ENCODE measurements around the gene CNOT6. TPM values are rescaled to one million over a fixed set of nuclear protein-coding genes. Genes with fewer than 3 reads are reported as not detected.
"Not testable (repeated sequence)": the region's sequence is repeated elsewhere in the genome, so short reads cannot be mapped to it uniquely, and the experiment has no call there.

Gene CNOT6
- total RNA-seq, 1 donor from 2014 or later = 8.0 TPM

DNA sequence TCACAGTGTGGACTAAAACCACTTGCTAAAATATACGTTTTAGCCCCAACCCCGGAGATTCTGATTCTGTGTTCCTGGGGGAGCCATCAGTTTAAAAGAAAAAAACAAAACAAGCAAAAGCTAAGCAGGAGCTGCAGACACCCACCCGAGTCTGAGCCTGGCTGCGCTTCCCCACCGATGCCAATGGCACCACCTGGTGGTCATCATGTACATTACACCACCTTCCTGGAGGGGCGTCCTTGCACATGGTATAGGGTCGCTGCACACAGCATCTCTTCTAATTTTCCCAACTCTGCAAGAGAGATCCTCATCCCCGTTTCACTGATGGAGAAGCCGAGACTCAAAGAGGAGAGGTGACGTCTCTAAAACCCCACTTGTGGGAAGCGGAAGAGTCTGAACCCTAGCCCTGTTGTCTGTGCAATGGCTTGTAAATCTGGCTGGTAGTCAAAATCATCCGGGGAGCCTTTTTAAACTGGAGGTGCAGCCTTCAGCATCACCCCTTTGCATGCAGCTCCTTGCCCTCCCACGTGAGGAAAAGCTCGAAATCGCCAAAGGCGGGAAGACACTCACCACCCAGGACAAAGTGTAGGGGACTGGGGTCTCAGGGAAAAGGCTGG lies 23.1 kb upstream of the CNOT6 start:
- DNase-seq (ENCODE audit: low read depth) = peak; percentile 68

- DNase-seq (ENCODE audit: low read depth) = no peak
Measured at GRCh38 chr5:180471866-180472265, 22.3 kb upstream of the CNOT6 start.

DNA sequence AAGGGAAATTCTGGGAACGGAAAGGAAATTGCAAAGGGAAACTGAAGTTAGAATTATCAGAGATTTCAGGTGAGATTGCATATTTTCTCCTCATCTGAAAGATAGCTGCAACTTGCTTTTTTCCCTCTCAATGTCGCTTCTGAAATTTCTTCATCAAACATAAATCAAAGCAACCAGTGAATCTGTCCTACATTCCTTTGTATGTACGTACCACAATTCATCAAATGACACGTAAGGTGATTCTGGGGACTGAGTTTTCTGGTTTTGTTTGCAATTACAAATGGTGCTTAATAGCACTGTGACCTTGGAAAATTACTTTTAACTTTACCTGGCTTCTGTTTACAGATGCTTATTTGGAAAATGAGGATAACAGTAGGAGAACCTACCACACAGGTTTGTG lies 21.9 kb upstream of the CNOT6 start:
- no peak for DNase-seq (ENCODE audit: low read depth)

DNA sequence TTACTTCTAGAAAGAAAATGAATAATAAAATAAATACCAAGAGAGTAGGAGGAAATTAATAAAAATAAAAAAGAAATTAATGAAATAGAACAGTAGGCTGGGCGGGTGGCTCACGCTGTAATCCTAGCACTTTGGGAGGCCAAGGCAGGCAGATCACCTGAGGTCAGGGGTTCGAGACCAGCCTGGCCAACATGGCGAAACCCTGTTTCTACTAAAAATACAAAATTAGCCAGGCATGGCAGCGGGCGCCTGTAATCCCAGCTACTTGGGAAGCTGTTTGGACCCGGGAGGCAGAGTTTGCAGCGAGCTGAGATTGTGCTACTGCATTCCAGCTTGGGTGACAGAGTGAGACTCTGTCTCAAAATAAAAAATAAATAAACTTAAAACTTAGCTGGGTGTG lies 20.8 kb upstream of the CNOT6 start:
- not testable (repeated sequence) for DNase-seq (ENCODE audit: low read depth)

- DNase-seq (ENCODE audit: low read depth) = no peak
Measured at GRCh38 chr5:180474569-180474968, 19.6 kb upstream of the CNOT6 start.

DNA sequence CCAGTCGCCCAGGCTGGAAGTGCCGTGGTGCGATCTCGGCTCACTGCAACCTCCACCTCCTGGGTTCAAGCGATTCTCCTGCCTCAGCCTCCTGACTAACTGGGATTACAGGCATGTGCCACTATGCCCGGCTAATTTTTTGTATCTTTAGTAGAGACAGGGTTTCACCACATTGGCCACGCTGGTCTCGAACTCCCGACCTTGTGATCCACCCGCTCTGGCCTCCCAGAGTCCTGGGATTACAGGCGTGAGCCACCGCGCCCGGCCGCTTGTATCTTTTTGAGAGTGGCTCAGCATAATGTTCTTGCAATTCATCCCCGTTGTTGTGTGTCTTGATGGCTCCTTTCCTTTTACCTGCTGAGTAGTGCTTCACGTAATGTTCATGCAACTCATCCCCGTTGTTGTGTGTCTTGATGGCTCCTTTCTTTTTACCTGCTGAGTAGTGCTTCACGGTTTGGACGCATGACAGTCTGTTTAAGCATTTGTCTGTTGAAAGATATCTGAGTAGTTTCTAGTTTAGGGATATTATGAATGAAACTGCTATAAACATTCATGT lies 18.1 kb upstream of the CNOT6 start:
- DNase-seq (ENCODE audit: low read depth) = not testable (repeated sequence)

GRCh38 chr5:180484813-180485212 lies 9.4 kb upstream of the CNOT6 start:
- DNase-seq (ENCODE audit: low read depth) = no peak

DNA sequence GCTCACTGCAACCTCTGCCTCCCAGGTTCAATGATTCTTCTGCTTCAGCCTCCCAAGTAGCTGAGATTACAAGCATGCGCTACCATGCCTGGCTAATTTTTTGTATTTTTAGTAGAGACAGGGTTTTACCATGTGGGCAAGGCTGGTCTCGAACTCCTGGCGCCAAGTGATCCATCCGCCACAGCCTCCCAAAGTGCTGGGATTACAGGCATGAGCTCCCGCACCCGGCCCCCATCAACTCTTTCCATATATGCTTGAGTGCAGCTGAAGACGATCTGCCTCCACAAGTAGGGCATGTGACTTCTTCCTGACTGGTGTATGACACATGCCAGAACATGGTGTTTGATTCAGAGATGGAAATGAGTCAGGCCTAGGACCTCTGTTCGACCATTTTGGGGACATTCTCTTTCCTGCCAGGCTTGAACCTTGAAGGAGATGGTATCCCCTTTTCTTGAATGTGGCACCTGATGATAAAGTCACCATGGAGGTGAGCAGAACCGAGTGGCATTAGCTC lies 7.5 kb upstream of the CNOT6 start:
- DNase-seq (ENCODE audit: low read depth) = no peak

GRCh38 chr5:180487556-180487955 lies 6.6 kb upstream of the CNOT6 start:
- peak; percentile 52 for DNase-seq (ENCODE audit: low read depth)

GRCh38 chr5:180491496-180491895 lies 2.7 kb upstream of the CNOT6 start:
- DNase-seq (ENCODE audit: low read depth) = no peak

DNA sequence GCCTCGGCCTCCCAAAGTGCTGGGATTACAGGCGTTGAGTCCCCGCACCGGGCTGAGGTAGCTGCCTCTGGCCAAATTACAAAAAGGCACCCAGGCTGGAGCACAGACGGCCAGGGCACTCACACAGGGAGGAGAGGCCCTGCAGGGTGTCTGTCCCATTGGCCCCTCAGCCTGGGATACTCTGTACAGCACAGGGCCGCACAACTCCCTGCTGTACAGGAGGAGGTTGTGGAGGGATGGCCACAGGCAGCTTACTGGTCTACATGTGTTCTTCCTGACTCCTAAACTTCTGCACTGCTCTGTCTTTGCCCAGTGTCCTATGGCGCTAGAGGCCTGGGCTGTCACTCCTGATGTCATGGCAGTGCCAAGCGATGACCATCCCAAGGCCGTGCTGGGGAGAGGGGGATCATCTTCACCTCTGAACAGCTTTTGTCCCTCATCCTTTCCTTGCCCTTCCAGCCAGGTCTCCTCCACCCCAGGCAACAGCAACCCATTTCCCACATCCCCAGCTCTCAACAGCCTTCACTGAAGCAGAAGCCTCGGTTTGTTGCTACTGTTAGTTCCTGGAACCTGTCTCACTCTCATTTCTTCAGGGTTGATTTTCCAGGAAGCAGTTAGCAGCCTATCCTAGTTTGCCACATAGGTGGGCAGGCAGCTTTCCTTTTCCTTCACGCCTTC lies 1.8 kb upstream of the CNOT6 start:
- no peak for DNase-seq (ENCODE audit: low read depth)

DNA sequence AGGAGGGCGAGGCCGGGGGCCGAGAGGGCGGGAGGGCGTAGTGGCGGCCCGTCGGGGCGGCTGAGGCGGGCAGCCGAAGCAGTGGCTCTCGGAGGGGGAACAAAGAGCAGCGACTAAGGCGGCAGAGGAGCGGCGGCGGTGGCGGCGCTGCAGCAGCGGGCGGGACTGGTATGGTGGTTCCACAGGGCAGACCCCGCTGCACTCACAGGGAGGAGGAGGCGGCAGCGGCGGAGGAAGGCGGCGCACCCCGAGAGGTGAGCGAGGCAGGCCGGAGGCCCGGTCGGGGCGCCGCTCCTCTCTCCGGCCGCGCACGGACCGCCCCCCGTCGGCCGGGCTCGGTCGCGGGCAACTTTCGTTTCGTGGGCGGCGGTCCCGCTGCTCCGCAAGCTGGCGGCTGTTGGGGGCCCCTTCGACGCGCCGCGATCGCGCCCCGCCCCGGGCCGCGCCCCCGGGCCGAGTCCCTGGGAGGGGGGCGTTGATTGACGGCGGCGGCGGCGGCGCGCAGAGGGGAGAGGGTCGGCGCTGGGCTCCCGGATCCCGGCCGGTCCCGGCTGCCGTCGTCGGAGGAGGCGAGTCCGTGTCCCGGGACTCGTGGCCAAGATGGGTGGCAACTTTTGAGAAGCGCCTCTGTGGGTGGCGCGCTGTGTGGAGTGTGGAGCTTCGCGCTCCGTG lies 467 bp downstream of the CNOT6 start:
- peak; percentile 45 for DNase-seq (ENCODE audit: low read depth)

DNA sequence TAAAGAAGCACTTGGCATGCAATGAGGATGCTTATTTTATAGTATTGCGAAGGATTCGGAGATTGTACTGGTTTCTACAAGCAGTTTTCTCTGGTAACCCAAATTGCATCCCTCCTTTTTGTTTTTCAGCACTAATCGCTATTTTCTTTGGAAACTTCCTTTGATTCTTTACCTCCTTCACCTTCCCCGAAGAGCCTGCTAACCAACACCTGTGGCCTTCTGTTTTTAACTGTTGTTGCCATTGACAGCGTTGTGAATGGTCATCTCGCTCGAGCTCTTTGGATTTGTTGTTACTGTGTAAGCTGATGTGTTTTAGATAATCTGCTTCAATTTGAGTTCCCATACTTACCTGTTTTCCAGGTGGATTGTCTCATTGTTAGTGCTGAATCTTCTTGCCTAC lies 1.1 kb downstream of the CNOT6 start:
- DNase-seq (ENCODE audit: low read depth) = no peak

- DNase-seq (ENCODE audit: low read depth) = no peak
Measured at GRCh38 chr5:180495991-180496741, 2.0 kb downstream of the CNOT6 start.

DNA sequence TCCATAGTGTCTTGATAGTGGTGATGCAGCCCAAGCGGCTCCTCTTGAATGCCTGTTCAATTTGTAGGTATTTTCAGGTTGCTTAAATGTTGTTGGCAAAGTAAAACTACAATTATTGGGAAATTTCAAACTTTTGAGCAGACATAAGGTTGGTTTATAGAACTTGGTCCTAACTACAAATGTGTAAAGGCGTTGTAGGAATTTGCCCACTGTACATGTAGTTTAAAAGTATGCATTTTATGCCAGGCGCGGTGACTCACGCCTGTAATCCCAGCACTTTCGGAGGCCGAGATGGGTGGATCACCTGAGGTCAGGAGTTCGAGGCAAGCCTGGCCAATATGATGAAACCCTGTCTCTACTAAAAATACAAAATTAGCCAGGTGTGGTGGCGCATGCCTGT lies 2.6 kb downstream of the CNOT6 start:
- DNase-seq (ENCODE audit: low read depth) = not testable (repeated sequence)

GRCh38 chr5:180497865-180498264 lies 3.7 kb downstream of the CNOT6 start:
- not testable (repeated sequence) for DNase-seq (ENCODE audit: low read depth)

GRCh38 chr5:180498378-180498777 lies 4.2 kb downstream of the CNOT6 start:
- DNase-seq (ENCODE audit: low read depth) = no peak

- no peak for DNase-seq (ENCODE audit: low read depth)
Measured at GRCh38 chr5:180499684-180500083, 5.5 kb downstream of the CNOT6 start.

DNA sequence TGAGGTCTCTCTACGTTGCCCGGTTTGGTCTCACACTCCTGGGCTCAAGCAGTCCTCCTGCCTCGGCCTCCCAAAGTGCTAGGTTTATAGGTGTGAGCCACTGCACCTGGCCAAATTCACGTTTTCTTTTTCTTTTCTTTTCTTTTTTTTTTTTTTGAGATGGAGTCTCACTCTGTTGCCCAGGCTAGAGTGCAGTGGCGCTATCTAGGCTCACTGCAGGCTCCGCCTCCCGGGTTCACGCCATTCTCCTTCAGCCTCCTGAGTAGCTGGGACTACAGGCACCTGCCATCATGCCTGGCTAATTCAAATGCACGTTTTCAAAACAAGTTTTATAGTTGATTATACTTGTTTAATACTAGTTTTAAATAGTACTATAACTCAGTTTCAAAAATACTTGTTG lies 6.1 kb downstream of the CNOT6 start:
- DNase-seq (ENCODE audit: low read depth) = not testable (repeated sequence)

GRCh38 chr5:180507661-180508060 lies 13.5 kb downstream of the CNOT6 start:
- no peak for DNase-seq (ENCODE audit: low read depth)

DNA sequence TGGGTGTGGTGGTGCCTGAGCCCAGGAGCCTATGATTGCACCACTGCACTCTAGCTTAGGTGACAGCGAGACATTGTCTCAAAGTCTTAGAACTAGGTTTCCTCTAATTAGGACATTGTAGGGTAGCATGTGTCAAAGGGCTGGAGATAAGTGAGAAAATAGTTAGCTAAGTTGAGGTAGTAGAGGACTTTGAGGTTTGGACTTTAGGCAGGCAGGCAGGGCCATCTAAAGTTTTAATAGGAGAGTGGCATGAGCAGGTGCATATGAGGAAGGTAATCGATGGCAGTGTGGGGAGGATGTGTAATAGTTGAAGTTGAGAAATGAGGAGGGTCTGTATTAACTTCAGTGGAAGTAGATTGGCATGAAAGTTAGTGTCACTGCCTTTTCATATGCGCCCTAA lies 21.1 kb downstream of the CNOT6 start:
- peak; percentile 11 for DNase-seq (ENCODE audit: low read depth)
